NCI-H2196 (cell line): ENCODE data around the gene PANK2.

ENCODE experiments used
- DNase-seq: peaks from one replicate; lab custom pipeline; 2025; ENCODE audit not compliant: unreplicated experiment; lab: John Stamatoyannopoulos, UW

PANK2 gene

DNA sequence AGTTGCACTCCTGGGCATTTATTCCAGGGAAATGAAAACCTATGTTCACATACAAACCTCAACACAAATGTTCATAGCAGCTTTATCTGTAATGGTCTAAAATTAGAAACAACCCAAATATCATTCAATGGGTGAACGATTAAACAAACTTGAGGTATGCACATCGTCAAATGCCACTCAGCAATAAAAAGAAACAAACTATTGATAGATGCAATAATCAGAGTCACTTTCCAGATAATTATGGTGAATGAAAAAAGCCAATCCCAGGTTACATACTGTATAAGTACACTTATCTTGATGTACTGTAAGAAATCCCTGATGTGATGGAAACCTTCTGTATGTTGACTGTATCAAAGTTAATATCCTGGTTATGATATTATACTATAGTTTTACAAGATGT is 87.3 kb downstream of the PANK2 start:
- no peak for DNase-seq
